Renal cortical epithelial cell (primary cell): Measurements from ENCODE around the gene SUN5. TPM values are rescaled to one million over a fixed set of nuclear protein-coding genes. Genes with fewer than 3 reads are reported as not detected.

Experiments used
- DNase-seq: peaks from one replicate; pipeline ENCODE4 v3.0.0-alpha.2; 2011; ENCODE audit warnings: low read depth
- total RNA-seq: library from RNA; depleted of rRNA; stranded (reverse); fragments of >200 nt; gene quantifications from 2 replicates; pipeline ENCODE4 v1.2.3, GENCODE V29; 2014

SUN5 gene
- total RNA-seq, 1 donor from 2014 or later, result not detected

DNA sequence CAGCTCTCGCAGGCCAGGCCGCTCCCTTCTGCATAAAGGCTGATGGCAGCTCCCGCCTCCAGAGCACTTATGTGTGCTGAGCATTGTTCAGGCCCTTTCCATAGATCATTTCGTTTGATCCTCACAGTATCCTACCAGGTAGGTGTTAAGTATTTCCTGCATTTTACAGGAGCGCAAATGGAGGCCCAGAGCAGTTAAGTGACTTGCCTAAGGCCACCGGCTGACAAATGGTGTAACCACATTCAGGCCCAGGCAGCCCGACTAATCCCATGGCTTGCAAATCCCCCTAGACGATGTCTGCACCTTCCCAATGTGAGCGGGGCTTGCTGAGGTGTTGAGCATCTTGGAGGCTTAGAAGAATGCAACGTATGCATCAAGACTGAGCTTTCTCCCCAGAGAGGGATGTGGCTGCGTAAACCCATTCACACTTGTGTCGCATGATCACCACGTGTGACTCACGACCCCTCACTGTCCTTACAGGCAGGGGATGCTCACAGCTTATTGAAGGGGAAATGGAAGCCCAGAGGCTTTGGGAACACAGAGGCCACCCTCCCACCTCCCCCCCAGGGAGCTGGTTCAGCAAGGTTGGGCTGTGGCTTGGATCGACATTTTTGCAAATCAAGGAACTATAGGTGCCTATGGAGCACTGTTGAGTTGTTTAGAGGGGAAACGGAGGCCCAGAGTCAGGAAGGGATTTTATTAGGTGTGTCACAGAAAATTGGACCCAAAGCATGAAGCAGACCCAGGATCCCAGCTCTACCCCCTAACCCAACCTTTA is 10.3 kb upstream of the SUN5 start:
- DNase-seq, result no peak

DNA sequence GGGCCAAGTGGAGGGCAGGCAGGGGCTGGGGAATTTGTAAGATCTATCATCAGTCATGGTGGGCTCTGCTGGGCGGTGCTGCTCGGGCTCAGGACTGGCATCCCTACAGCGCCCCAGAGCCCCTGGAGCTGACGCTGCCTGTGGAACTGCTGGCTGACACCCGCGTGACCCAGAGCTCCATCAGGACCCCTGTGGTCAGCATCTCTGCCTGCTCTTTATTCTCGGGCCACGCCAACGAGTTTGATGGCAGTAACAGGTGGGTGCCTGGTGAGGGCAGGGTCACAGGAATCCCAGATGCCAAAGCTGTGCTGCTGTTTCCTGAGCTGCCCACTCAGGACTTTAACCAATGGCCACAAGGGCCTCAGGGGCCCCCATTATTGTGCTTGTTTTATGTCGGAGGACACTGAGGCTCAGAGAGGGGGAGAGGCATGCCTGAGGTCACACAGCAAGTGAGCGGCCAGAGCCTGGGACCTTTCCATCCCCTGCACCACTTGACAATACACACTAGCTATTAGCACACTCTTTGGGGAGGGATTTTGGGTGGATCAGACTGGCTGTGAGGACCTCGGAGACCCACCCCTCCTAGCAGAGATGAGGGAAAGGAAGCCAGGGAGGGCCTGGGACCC is 9.6 kb upstream of the SUN5 start:
- no peak for DNase-seq

DNA sequence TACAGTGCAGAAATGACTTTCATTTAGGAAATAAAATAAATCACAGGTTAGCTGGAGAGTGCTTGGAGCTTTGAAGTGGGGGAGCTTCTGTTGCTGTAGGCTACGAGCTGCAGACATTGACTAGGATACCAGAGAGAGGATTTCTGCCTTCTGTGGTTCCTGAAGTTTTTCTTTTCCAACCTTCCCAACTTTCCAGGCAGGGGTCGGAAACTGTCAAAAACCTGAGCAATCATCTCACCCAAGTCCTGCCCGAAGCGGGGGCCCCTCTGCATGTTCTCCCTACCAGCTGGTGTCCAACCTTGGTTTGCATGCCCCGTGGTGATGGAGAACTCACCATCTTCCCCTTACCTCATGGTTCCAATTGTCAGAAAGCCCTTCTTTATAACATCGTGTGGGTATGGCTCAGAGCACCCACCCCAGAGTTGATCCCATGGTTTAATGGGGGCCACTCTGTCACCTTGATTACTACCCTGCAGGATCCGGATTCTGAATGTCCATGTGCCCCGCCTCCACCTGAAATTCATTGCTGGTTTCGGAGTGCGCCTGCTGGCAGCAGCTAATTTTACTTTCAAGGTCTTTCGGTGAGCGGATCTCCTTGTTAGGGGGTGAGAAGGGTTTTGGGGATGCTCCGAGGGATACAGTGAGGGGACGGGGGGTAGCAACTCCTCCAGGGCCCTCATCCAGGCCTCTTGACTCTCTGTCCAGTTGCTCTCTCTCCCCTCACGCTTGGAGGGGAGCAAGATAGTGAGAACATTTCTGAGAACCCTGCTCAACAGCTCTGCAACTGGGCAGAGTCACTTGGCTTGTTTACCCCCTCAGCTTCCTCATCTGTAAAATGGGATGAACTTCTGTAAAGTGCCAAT is 8.3 kb upstream of the SUN5 start:
- DNase-seq, result no peak

DNA sequence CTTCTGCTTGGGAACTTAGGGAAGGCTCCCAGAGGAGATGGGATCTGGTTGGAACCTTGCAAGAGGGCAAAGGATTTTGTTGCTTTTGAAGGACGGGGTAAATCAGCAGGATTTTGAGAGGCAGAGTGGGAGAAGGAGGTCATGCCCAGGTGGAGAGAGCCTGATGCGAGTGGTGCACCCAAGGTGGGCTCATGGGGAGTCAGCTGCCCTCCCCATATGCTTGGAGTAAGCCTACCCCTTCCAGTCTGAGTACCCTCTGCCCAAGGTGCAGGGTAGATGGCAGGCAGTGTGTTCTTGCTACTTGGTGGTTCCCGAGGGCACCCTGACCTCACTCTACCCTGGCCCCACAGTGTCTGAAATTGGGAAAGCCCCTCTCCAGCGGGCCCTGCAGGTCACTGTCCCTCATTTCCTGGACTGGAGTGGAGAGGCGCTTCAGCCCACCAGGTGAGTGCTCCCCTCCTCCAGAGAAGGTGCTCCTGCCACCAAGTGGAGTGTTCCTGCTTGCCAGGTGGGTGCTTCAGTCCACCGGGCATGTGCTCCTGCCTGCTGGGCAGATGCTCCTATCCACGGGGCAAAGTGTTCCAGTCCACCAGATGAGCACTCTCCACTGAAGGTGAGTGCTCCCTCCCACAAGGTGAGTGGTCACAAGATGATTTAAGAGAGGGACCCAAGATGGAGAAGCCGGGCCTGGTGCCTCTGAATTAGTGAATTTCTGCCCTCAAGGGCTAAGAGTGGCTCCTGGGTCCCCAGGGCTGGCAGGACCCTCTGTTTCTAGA is 6.6 kb upstream of the SUN5 start:
- no peak for DNase-seq

DNA sequence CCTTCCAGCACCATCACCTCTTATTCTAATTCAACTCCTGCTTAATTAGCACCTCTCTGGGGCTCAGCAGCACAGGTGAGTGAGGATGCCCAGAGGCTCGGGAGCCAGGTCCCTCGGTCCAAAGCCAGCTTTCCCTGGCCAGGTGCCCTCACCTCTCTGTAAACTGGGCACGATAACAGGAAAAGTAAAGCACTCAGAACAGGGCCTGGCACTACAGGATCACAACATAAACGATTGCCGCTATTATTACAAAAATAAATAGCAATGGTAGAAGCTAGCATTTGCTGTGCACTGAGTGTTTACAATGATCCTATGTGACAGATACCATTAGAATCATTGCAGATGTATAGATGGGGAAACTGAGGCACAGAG is 5.9 kb upstream of the SUN5 start:
- no peak for DNase-seq

DNA sequence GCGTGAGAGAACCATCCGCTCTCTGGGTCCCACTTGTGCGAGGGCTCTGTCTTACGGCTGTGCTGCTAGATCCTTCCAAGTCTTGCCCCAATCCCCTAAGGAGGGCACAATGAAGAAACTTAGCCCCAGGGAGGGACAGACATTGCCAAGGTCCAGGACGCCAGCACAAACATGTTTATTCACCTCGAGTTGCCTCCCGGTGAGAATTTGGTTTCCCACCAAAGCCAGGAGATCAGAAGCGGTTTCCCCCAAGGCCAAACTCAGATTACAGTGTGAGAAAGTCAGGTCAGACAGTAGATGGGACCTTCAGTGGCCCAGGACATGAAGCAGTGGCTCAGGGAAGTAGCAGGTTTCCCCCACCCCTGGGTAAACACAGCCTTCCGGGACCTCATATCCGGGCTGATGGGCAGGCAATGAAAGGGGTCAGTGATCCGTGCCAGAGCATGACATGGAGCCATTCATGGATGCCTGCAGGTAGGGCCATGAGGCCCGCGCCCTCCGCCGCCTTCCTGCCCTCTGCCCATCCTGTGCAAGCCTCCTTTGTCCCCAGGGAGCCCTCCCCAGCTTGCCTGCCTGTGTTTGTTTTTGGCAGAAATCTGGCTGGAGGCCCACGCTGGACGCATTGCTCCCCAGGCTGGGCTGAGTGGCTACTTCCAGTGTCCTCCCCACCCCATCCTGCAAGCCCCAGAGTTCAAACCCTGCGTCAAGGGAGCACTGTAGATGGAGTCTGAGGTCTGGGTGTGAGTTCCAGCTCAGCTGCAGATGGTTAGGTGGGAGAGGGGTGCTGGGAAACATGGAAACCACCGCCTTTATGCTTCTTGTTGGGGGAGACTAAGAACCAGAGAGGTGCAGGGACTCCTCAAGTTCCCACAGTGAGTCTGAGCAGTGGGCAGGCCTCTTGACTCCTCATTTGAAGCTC is 5.2 kb upstream of the SUN5 start:
- DNase-seq, result no peak

DNA sequence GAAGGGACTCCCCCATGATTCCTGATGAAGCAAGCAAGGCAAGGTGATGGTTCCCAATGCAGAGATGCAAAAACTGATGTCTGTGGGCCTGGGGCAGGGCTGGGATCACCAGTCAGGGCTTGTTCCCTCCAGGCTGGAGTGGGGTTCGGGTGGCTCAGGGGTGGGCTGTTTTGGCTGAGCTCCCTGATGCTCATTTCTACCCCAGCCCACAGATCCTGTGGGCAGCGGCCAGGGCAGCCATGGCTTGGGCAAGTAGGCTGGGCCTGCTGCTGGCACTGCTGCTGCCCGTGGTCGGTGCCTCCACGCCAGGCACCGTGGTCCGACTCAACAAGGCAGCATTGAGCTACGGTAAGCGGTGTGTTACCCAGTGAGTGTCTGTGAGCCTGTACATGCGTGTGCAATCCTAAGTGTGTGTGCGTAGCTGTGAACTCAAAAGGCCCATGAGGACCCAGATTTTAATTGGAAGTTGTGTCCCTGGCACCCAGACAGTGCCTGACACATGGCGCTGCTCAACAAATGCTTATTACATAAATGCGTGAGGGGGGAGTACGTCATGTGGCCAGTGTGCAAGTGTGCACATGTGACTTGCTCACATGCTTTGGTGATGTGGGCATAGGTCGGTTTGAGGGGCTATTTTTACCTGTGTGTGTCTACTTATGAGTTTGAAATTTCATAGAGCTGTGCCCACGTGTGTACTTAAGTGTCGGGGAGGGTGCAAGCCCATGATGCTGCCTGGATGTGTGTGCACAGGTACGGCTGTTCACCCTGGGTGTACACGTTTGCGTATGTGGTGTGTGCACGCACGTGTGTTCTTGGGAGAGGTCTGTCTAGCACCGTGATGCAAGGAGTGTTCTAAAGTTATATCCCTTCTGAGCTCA is 4.3 kb upstream of the SUN5 start:
- DNase-seq, result no peak

DNA sequence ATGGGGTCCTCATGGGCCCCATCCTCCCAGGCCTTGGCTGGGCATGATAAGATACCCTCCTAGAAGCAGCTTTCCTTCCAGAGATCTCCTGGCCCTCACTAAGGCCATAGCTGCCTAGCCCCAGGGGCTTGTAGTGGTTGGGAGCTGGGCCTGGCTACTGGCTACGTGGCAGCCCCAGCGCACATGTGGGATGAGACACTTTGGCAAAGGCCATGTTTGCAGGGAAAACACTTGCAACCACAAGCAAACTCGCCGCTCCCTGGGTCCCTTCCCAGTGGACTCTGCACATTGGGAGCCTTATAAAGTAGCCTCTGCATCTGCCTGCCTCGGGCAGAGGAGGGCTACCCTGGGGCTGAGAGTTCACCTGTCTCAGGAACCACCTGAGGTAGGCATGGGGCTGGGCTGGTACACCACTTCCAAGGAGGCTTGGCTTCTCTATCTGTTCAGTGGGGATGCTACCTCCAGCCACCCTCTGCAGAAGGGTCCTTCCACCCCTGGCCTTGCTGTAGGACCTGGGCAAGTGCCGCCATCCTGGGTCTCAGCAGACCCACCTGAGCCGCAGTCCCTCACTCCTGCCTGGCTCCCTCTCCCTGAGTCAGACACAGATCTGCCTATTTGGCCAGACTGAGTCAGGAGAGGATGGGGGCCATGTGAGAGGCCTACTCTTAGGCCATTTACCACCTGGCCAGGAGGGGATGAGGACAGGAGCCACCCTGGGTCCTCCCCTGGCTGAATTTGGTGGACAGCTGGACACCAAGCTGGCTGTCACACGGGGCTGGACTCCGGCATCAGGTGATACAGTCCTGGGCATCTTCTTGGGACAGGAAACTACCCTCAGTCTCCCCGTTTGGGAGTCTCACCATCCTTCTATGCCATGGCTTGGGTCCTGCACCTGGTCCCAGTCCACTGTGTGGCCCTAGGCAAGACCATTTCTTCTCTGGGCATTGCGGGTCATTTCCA is 3.4 kb upstream of the SUN5 start, which contains the start of gene BPIFB2:
Gene BPIFB2 (plus strand): TSS at position 329 of the 960 bp plus-strand sequence. CDS start 871 bp downstream, outside the sequence.
- no peak for DNase-seq

DNA sequence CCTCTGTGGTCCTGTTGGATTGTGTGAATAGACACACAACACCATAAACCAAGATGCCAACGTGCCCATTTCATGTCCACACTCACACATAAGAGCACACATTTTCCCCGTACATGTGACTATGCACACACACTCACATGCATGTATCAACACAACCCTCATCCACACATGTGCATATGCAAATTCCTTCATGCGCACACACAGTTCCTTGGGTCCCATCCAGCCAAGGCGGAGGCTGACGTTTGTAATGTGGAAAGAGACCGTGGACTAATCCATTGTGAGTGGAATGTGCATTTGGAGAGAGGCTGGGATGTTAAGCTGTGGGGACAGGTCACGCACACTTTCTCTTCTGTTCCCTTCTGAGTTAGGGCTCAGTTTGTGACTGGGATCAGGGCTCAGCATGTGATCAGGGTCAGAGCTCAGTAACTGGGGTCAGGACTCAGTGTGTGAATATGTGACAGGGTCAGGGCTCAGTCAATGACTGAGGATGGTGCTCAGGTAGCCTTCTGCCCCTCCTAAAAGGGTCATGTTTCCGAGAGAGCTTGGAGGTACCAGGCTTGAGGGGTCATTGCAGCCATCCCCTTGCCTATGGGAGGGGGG is 2.6 kb upstream of the SUN5 start:
- no peak for DNase-seq

DNA sequence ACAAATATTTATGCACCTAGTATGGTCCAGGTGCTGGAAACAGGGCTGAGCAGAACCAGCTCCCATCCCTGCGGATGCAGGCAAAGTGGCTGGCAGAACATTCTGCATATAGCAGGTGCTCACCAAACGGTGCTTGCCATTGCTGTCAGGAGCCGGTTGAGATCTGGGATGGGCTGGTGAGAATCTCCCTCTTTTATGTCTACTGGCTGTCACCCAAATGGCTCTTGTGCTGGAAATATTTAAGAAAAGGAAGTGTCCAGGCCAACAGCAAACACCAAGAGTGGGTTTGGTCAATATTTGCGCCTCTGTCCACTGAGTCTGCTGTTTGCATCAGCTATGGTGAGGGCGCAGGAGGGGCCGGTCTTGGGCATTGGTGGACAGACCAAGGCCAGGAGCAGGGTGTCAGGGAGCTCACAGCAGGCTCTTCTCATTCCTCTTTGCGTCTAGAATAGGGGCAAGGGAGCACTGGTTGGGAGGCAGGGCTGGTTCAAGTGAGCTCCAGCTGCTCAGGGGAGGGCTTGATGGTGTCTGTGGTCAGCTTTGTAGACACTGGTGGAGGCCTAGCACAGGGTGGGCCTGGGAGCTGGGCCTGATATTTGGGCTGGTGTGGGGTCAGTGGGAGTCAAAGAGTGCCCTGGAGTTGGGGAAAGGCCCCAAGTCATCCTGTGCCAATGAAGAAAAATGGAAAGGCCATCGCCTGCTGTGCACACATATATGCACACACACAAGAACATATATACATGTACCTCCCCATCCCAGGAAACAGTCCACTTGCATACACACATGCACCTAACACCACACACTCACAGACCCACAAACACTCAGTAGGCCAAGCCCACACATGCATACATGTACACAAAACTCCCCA is 1.9 kb upstream of the SUN5 start:
- DNase-seq, result no peak

DNA sequence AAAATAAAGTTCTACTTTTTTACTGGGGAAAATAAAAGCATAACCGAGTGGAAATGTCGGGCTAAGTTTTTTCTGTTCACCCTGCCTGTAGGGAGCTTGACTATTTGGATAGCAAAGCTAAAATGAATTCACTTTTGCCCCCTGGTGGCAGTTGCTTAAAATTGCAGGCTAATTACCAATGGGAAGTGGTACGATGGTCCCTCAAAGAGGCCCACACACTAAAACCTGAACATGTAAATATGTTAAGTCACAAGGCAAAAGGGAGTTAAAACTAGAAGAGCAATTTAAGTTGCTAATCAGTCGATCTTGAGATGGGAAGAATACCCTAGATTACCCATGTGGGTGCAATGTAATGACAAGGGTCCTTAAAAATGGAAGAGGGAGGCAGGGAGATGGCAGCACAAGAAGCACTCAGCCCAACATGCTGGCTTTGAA is 916 bp upstream of the SUN5 start:
- no peak for DNase-seq

DNA sequence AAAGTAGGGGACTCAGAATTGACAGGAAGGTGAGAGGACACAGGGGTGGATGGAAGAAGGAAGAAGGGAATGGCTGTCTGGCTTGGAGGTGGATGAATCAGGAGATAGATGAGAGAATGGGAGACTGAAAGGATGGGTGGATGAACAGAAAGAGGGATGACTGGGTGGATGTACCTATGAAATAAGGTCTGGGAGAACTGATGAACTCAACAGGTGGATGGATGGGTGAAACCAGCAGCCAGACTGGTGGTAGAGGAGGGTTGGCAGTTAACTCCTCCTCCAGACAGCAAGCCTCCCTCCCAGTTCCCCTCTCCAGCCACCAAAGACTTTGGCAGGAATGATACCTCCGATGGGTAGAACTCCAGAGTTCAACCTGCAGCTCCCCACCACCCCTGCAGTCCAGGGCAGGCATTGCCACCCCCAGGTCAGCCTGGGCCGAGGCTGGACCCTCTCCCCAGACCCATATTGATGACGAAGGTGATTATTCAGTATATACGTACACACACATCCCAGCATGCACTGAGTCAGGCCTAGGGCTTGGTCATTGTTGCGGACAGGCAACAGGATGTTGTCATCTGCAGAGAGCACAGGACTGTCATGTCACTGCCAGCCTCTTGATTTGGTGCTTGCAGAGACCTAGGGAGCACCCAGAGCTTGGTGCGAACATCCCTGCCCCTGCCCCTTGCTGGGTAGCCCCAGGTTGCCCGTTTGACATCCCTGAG is 2.0 kb downstream of the SUN5 start:
- DNase-seq, result no peak

DNA sequence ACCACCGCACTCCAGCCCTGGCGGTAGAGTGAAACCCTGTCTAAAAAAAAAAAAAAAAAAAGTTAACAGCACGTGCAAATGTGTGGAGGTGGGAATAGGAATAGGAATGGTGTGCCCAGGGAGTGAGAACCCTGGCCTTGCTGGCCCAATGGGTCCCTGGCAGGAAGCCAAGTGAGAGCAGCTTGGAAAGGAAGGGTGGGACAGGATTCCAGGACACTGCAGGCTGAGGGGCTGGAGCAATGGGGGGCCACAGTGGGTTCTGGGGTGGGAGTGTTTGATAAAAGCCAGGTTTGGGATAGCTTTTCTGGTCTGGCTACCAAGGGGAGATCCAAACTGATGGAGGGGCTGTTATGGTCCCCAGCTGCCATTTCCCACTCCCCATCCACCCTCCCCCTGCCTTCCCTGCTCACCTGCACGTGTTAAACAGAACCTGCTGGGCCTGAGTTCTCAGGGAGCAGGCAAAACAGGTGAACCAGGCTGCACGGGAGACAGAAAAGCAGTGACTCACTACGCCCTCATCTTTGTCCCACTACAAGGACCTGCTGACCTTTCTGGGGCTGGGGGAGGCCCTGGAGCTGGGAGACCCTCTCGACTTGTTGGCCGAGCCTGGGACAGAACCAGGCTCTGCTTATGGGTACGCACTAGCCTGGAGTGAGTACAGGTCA is 3.3 kb downstream of the SUN5 start:
- DNase-seq, result no peak

DNA sequence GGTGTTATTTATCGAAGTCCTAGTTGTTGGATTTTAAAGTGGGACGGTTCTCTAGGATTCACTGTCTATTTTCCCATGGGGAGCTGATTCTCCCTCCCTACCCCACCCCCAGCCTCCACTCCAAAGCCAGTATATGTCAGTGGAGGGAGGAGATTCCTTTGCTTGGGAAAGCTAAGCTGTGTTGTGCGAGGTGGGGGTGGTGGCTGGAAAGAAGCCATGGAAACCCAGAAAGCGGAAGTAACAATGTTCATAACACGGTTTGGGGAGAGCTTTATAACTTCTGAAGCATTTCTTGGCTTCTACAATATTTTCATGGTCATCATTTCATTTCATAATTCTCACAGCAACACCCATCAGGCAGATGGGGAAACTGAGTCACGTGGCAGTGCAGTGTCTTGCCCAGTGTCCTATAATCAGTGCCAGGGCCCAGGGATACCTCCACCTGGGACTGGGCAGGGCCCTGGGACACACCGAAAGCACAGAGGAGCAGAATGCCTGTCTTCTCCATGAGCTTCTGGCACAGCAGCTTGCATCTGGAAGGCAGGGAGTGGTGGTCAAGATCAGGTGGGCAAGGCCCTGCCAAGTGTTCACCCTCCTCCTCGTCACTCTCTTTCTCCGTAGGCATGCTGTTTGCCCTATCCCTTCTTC is 4.5 kb downstream of the SUN5 start:
- DNase-seq, result no peak

DNA sequence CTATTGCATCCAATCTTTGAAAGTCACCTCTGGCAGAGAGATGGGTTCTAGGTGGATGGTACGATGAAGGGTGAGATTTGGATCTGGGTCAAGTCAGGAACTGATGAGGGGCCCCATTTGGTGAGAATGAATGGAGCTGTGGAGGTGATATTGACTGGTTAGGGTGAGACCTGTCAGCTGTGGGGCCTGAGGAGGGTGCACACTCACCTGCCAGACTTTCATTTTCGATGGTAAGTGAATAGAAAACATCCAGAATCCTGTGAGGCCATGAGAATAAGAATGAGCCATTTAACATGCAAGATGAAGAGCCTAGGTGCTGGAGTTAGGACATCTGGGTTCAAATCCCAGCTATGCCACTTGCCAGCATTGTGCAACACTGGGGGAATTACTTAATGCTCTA is 6.8 kb downstream of the SUN5 start:
- no peak for DNase-seq
